AG10803 (cell line): ENCODE results near the gene TOR3A.

ENCODE experiments used
- DNase-seq: peaks from one replicate; pipeline ENCODE4 v3.0.0; 2010; ENCODE audit warnings: low read depth
- H3K4me3 ChIP-seq: 2 replicates; pipeline ENCODE4 v1.5.1; 2011; ENCODE audit warnings: mild to moderate bottlenecking, low read length, control low read depth
- CTCF ChIP-seq: conservative IDR thresholded peaks from 2 replicates; pipeline ENCODE4 v1.5.1; 2011; ENCODE audit warnings: mild to moderate bottlenecking, low read length, control low read depth, inconsistent platforms

TOR3A gene

GRCh38 chr1:179042700-179043099, 39.2 kb upstream of the TOR3A start:
- no peak for DNase-seq

GRCh38 chr1:179043266-179043665, 38.6 kb upstream of the TOR3A start:
- TF ChIP-seq CTCF = no peak
- no peak overlapping the region for H3K4me3 ChIP-seq
- no peak for DNase-seq

More at GRCh38 chr1:179042700-179043099, 39.2 kb upstream of the TOR3A start:
- TF ChIP-seq CTCF = no peak
- H3K4me3 ChIP-seq = no peak overlapping the region

- H3K4me3 ChIP-seq = no peak overlapping the region
- TF ChIP-seq CTCF = no peak
- DNase-seq = no peak
These were observed 38.0 kb upstream of the TOR3A start for GRCh38 chr1:179043907-179044306.

GRCh38 chr1:179046808-179047635, 34.8 kb upstream of the TOR3A start:
- no peak for DNase-seq
- no peak for TF ChIP-seq CTCF
- no peak overlapping the region for H3K4me3 ChIP-seq

- H3K4me3 ChIP-seq = no peak overlapping the region
- DNase-seq = peak; percentile 20
- no peak for TF ChIP-seq CTCF
These were observed 34.3 kb upstream of the TOR3A start for GRCh38 chr1:179047636-179047997.

- H3K4me3 ChIP-seq = no peak overlapping the region
- no peak for TF ChIP-seq CTCF
- no peak for DNase-seq
These were observed 33.3 kb upstream of the TOR3A start for GRCh38 chr1:179048339-179049124.
